Measurements from ENCODE around the gene MAML2. TPM values are rescaled to one million over a fixed set of nuclear protein-coding genes. Genes with fewer than 3 reads are reported as not detected.
A peak's percentile ranks its signal among the peaks of the same experiment; 100 is the strongest.

MAML2 gene
- total RNA-seq, 1 donor from 2014 or later, result 18.7 TPM

GRCh38 chr11:96301818-96302217 lies 41.2 kb downstream of the MAML2 start:
- TF ChIP-seq, protein P1, sequence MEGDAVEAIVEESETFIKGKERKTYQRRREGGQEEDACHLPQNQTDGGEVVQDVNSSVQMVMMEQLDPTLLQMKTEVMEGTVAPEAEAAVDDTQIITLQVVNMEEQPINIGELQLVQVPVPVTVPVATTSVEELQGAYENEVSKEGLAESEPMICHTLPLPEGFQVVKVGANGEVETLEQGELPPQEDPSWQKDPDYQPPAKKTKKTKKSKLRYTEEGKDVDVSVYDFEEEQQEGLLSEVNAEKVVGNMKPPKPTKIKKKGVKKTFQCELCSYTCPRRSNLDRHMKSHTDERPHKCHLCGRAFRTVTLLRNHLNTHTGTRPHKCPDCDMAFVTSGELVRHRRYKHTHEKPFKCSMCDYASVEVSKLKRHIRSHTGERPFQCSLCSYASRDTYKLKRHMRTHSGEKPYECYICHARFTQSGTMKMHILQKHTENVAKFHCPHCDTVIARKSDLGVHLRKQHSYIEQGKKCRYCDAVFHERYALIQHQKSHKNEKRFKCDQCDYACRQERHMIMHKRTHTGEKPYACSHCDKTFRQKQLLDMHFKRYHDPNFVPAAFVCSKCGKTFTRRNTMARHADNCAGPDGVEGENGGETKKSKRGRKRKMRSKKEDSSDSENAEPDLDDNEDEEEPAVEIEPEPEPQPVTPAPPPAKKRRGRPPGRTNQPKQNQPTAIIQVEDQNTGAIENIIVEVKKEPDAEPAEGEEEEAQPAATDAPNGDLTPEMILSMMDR (conservative IDR thresholded peaks at IDR 0.05), result no peak
- no peaks in the 10 kb centered on the region for H3K9me3 Mint-ChIP-seq
- H3K36me3 Mint-ChIP-seq (ENCODE audit: low read depth), result no peaks in the 10 kb centered on the region
- no peak overlapping the region for H3K4me3 Mint-ChIP-seq
- no peak overlapping the region for H3K27ac Mint-ChIP-seq (ENCODE audit: unreplicated experiment)
- peaks cover 36% of the 10 kb centered on the region for H3K4me1 Mint-ChIP-seq
- H3K27me3 Mint-ChIP-seq (ENCODE audit: low read depth), result no peaks in the 10 kb centered on the region
- DNase-seq (ENCODE audit: low read depth, low spot score), result no peak

DNA sequence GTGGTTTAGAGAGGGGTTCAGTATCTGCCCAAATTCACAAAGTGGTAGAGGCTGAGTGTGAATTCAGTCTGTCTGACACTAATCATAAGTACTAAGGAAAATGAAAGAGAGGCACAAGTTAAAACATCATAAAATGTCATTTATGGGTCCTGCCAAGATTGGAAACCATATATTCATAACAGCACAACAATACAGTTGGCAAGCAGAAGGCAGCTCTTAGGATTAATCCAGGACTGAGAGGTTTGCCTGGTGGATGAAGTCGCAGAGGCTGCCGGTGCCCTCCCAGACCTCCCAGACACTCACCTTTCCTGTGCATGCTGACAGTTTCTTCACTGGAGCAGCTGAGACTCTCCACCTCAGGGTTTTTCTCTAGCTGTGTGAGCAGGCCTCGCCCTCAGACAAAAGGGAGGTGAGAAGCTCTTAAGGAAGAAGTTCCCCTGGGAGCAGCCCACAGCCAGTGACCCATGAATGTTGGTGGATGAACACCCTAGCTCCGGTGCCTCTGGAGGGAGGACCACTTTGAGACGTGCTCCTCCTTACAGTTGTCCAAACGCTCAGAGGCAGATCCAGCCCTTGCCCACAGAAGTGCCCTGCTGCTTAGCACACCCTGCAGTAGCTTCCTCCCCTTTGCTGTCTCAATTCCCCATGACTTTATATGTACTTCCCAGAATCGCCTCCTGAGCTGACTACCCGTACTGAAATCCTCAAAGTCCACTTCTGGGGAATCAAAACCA lies 43.7 kb downstream of the MAML2 start:
- Mint-ChIP-seq H3K36me3 (ENCODE audit: low read depth) (no peaks in the 10 kb centered on the region), H3K27ac (ENCODE audit: unreplicated experiment) (peak overlapping the region; percentile 28), H3K4me3 (no peak overlapping the region), H3K4me1 (peaks cover 33% of the 10 kb centered on the region), H3K27me3 (ENCODE audit: low read depth) (no peaks in the 10 kb centered on the region), H3K9me3 (no peaks in the 10 kb centered on the region)
- DNase-seq (ENCODE audit: low read depth, low spot score), result no peak
- TF ChIP-seq, protein P1 (conservative IDR thresholded peaks at IDR 0.05), result no peak

GRCh38 chr11:96295369-96295768 lies 47.6 kb downstream of the MAML2 start:
- no peaks in the 10 kb centered on the region for H3K27me3 Mint-ChIP-seq (ENCODE audit: low read depth)
- no peaks in the 10 kb centered on the region for H3K9me3 Mint-ChIP-seq
- no peak for DNase-seq (ENCODE audit: low read depth, low spot score)
- H3K36me3 Mint-ChIP-seq (ENCODE audit: low read depth), result no peaks in the 10 kb centered on the region
- TF ChIP-seq, protein P1 (conservative IDR thresholded peaks at IDR 0.05), result no peak
- no peak overlapping the region for H3K4me3 Mint-ChIP-seq
- H3K4me1 Mint-ChIP-seq, result peaks cover 40% of the 10 kb centered on the region
- no peak overlapping the region for H3K27ac Mint-ChIP-seq (ENCODE audit: unreplicated experiment)

DNA sequence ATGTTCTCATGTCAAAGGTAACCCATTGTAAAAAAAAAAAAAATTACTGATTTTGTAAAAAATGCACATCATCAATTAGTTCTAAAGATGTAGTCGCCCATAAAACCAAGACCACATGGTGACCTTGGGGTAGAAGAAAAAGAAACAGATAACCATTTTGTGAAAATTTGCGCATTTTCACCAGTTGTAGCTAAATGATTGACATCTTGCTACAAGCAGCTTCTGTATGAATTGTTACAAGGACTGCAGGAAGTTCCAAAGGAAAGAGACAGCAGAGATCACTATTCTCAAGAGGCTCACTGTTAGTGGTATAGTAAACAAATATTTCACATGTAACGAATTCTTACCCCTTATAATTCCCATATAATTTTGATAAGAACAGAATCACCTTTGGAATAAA lies 48.7 kb downstream of the MAML2 start:
- Mint-ChIP-seq H3K36me3 (ENCODE audit: low read depth) (no peaks in the 10 kb centered on the region), H3K4me1 (peaks cover 32% of the 10 kb centered on the region), H3K9me3 (no peaks in the 10 kb centered on the region), H3K4me3 (no peak overlapping the region), H3K27me3 (ENCODE audit: low read depth) (no peaks in the 10 kb centered on the region), H3K27ac (ENCODE audit: unreplicated experiment) (peak overlapping the region; percentile 40)
- TF ChIP-seq, protein P1 (conservative IDR thresholded peaks at IDR 0.05), result no peak
- DNase-seq (ENCODE audit: low read depth, low spot score), result no peak

DNA sequence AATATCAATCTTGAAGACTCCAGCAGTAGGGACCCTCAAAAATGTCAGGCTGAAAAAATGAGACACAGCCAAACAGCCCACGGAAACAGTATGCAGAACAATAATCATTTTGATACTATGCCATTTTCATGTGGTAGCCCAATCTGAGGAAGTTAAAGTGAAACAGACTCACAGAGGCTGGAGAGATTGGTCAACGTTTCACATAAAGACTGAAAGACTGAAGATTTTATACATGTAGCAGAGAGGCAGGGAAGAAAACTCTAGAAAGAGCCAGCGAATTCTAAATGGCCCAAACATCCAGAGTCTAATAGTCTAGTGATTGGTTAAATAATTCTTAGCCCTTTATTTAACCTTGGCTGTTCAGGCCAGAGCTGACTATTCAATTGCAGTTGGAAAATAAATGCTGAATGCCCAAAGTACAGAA lies 49.4 kb downstream of the MAML2 start:
- Mint-ChIP-seq H3K36me3 (ENCODE audit: low read depth) (no peaks in the 10 kb centered on the region), H3K9me3 (no peaks in the 10 kb centered on the region), H3K27me3 (ENCODE audit: low read depth) (no peaks in the 10 kb centered on the region), H3K4me1 (peaks cover 32% of the 10 kb centered on the region), H3K4me3 (no peak overlapping the region), H3K27ac (ENCODE audit: unreplicated experiment) (no peak overlapping the region)
- DNase-seq (ENCODE audit: low read depth, low spot score), result no peak
- TF ChIP-seq, protein P1 (conservative IDR thresholded peaks at IDR 0.05), result no peak
